Frontal cortex (tissue), 4 donors: ENCODE measurements around the gene PLD4. TPM values are rescaled to one million over a fixed set of nuclear protein-coding genes. Genes with fewer than 3 reads are reported as not detected.
"Not testable (repeated sequence)": the region's sequence is repeated elsewhere in the genome, so short reads cannot be mapped to it uniquely, and the experiment has no call there.

Experiments used
- DNase-seq, 2 donors: peaks; one replicate each; pipeline ENCODE4 v3.0.0; 2012; ENCODE audit warnings: low spot score in 2 of 2
- FAIRE-seq: peaks from 2 replicates; lab custom pipeline; 2012; peaks lifted over from hg19 to GRCh38; lab: Jason Lieb, UNC
- total RNA-seq: library from RNA; depleted of rRNA; stranded (reverse); fragments of >200 nt; gene quantifications from one replicate; pipeline ENCODE4 v1.2.3, GENCODE V29; 2014
- donor health status: control.
- donor health status: control.
- donor health status: control.

PLD4 gene
- total RNA-seq, 1 donor from 2014 or later = 3.7 TPM

- DNase-seq = no peak
These were observed 11.9 kb downstream of the PLD4 start for GRCh38 chr14:104936361-104937155.

GRCh38 chr14:104937161-104937560 lies 12.5 kb downstream of the PLD4 start:
- DNase-seq (no peak), FAIRE-seq (no peak)

More at GRCh38 chr14:104936361-104937155, 11.9 kb downstream of the PLD4 start:
- no peak for FAIRE-seq

- FAIRE-seq (no peak), DNase-seq (no peak)
These were observed 13.2 kb downstream of the PLD4 start for GRCh38 chr14:104937694-104938365.

GRCh38 chr14:104938436-104938835 lies 13.8 kb downstream of the PLD4 start:
- DNase-seq (no peak), FAIRE-seq (no peak)

- no peak for FAIRE-seq
These were observed 14.3 kb downstream of the PLD4 start for GRCh38 chr14:104938960-104939359.

GRCh38 chr14:104939666-104940410 lies 15.2 kb downstream of the PLD4 start:
- DNase-seq (no peak), FAIRE-seq (no peak)

More at GRCh38 chr14:104938960-104939359, 14.3 kb downstream of the PLD4 start:
- no peak for DNase-seq

GRCh38 chr14:104940526-104941150 lies 16.0 kb downstream of the PLD4 start:
- DNase-seq = no peak
- no peak for FAIRE-seq

GRCh38 chr14:104941508-104942365 lies 17.1 kb downstream of the PLD4 start:
- DNase-seq (no peak), FAIRE-seq (no peak)

- FAIRE-seq (no peak), DNase-seq (no peak)
These were observed 17.9 kb downstream of the PLD4 start for GRCh38 chr14:104942586-104942985.

- not testable (repeated sequence) for FAIRE-seq, DNase-seq
These were observed 18.7 kb downstream of the PLD4 start for GRCh38 chr14:104943216-104944015.

- FAIRE-seq = not testable (repeated sequence)
These were observed 19.3 kb downstream of the PLD4 start for GRCh38 chr14:104944016-104944308.

GRCh38 chr14:104944436-104945205 lies 19.9 kb downstream of the PLD4 start:
- FAIRE-seq = not testable (repeated sequence)

More at GRCh38 chr14:104944016-104944308, 19.3 kb downstream of the PLD4 start:
- DNase-seq = not testable (repeated sequence)

GRCh38 chr14:104945266-104945665 lies 20.6 kb downstream of the PLD4 start:
- not testable (repeated sequence) for FAIRE-seq, DNase-seq

More at GRCh38 chr14:104944436-104945205, 19.9 kb downstream of the PLD4 start:
- not testable (repeated sequence) for DNase-seq

GRCh38 chr14:104945986-104946965 lies 21.6 kb downstream of the PLD4 start:
- DNase-seq, FAIRE-seq: not testable (repeated sequence)

- DNase-seq, FAIRE-seq: not testable (repeated sequence)
These were observed 22.5 kb downstream of the PLD4 start for GRCh38 chr14:104947201-104947600.
